Astrocyte of the cerebellum (primary cell): ENCODE data around the gene NPBWR2.
"Not testable (repeated sequence)": the region's sequence is repeated elsewhere in the genome, so short reads cannot be mapped to it uniquely, and the experiment has no call there.

ENCODE experiments used
- DNase-seq: peaks from one replicate; pipeline ENCODE4 v3.0.0-alpha.2; 2011; ENCODE audit warnings: low read depth
- H3K4me3 ChIP-seq: 2 replicates; pipeline ENCODE4 v1.5.1; 2011; ENCODE audit warnings: mild to moderate bottlenecking, low read depth, low read length, moderate library complexity
- in situ Hi-C: cut with HindIII; loops from 2 replicates; pipeline ENCODE4 v1.10.0; 2017; ENCODE audit warnings: low sequenced_read_pairs
- TF ChIP-seq, protein P1 (sequence below): IDR thresholded peaks from 2 replicates; pipeline ENCODE4 v1.5.1; 2012; ENCODE audit warnings: low read length, low read depth, moderate library complexity, mild to moderate bottlenecking; ENCODE audit errors: missing control alignments

The NPBWR2 gene

GRCh38 chr20:64090165-64090564 lies 17.2 kb downstream of the NPBWR2 start:
- TF ChIP-seq, protein P1, sequence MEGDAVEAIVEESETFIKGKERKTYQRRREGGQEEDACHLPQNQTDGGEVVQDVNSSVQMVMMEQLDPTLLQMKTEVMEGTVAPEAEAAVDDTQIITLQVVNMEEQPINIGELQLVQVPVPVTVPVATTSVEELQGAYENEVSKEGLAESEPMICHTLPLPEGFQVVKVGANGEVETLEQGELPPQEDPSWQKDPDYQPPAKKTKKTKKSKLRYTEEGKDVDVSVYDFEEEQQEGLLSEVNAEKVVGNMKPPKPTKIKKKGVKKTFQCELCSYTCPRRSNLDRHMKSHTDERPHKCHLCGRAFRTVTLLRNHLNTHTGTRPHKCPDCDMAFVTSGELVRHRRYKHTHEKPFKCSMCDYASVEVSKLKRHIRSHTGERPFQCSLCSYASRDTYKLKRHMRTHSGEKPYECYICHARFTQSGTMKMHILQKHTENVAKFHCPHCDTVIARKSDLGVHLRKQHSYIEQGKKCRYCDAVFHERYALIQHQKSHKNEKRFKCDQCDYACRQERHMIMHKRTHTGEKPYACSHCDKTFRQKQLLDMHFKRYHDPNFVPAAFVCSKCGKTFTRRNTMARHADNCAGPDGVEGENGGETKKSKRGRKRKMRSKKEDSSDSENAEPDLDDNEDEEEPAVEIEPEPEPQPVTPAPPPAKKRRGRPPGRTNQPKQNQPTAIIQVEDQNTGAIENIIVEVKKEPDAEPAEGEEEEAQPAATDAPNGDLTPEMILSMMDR: no peak
- in situ Hi-C loops: no loop called here
- H3K4me3 ChIP-seq: no peak overlapping the region
- no peak for DNase-seq

GRCh38 chr20:64088586-64088985 lies 18.8 kb downstream of the NPBWR2 start:
- DNase-seq, H3K4me3 ChIP-seq, in situ Hi-C loops: not testable (repeated sequence)

DNA sequence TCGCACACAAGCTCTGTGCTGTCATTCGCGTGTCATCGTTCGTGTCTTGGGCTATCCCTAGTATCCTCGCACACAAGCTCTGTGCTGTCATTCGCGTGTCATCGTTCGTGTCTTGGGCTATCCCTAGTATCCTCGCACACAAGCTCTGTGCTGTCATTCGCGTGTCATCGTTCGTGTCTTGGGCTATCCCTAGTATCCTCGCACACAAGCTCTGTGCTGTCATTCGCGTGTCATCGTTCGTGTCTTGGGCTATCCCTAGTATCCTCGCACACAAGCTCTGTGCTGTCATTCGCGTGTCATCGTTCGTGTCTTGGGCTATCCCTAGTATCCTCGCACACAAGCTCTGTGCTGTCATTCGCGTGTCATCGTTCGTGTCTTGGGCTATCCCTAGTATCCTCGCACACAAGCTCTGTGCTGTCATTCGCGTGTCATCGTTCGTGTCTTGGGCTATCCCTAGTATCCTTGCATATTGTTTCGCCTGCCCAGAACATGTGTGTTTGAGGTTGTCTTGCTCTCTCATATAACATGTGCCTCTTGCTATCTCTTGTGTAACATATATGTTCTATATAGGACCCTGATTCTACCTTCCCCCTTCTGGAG lies 20.0 kb downstream of the NPBWR2 start:
- in situ Hi-C loops, DNase-seq, H3K4me3 ChIP-seq: not testable (repeated sequence)

DNA sequence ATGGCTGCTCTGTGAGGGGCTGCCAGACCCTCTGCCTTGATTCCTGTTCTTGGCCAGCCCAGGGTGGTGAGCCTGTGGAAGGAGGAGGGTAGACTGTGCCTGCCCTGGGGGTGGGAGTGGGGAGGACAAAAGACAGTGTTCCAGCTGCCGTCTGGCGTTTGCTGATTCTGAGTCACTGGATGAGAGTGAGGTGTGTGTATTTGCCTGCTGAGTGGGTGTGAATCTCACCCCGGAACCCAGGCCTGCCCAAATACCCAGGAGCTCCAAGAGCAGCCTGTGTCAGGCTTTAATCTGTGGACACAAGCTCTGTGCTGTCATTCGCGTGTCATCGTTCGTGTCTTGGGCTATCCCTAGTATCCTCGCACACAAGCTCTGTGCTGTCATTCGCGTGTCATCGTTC lies 20.6 kb downstream of the NPBWR2 start:
- in situ Hi-C loops: no loop called here

DNA sequence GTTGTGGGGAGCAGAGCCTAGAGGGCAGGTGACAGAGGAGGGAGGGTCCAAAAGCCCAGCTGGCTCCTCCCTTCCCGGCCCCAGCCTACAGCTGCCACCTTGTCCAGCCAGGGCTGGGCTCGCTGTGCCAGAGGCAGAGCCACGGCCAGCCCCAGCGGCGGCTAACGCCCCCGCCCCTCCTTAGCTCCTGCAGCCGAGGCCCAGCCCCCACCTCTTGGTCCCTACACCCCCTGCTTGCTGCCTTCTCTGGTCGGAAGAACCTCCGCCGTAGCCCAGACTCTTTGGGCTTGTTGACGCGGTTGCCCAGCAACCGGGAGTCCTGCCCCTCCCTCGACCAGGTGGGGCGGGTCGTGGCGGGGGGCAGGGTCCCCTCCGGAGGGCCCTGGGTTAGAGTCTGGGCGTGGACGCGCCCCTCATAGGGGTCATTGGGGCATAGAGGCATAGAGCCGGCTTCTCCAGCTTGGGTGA lies 22.6 kb downstream of the NPBWR2 start:
- no peak for DNase-seq
- H3K4me3 ChIP-seq: no peak overlapping the region
- in situ Hi-C loops: no loop called here
- TF ChIP-seq, protein P1: no peak

More for the DNA sequence above, 20.6 kb downstream of the NPBWR2 start:
- no peak for DNase-seq
- H3K4me3 ChIP-seq: no peak overlapping the region
- TF ChIP-seq, protein P1: no peak

GRCh38 chr20:64083804-64084684 lies 23.3 kb downstream of the NPBWR2 start, which contains the start of gene LKAAEAR1:
TSS of gene LKAAEAR1 (minus strand) at chr20:64084398. CDS start at chr20:64084219, 179 bp downstream.
- H3K4me3 ChIP-seq: peak within 1 kb of the TSS; percentile 38
- in situ Hi-C loops: no loop called here

GRCh38 chr20:64083378-64083803 lies 24.0 kb downstream of the NPBWR2 start:
- DNase-seq: no peak
- in situ Hi-C loops: no loop called here
- H3K4me3 ChIP-seq: peak overlapping the region; percentile 38
- TF ChIP-seq, protein P1: peak; percentile 55

More at GRCh38 chr20:64083804-64084684, 23.3 kb downstream of the NPBWR2 start, which contains the start of gene LKAAEAR1:
- TF ChIP-seq, protein P1: no peak
- DNase-seq: no peak
